ENCODE results near the gene WDR81.

WDR81 gene

GRCh38 chr17:1731194-1731506, 6.6 kb downstream of the WDR81 start:
- TF ChIP-seq SPI1 (IDR thresholded peaks at IDR 0.05; ENCODE audit: borderline replicate concordance, low read depth), result no peak
- no peak for TF ChIP-seq POLR2AphosphoS5 (IDR thresholded peaks at IDR 0.05; ENCODE audit: low read depth)
- no peak for TF ChIP-seq GABPA (IDR thresholded peaks at IDR 0.05; ENCODE audit: low read depth)
- TF ChIP-seq CTCF (IDR thresholded peaks at IDR 0.05; ENCODE audit: insufficient read depth, low read length), result no peak
- no peak for TF ChIP-seq REST (IDR thresholded peaks at IDR 0.05; ENCODE audit: insufficient replicate concordance, low read depth)
- Histone ChIP-seq H3K27me3 (ENCODE audit: insufficient read depth, poor library complexity, severe bottlenecking) (no peaks in the 10 kb centered on the region), H3K27ac (replicated peaks) (peak overlapping the region; percentile 87), H3K4me3 (replicated peaks; ENCODE audit: insufficient read depth, low read length) (no peak overlapping the region)
- no peak for DNase-seq (ENCODE audit: low read depth in 1 of 2, low spot score in 1 of 2)

GRCh38 chr17:1732241-1732832, 7.8 kb downstream of the WDR81 start:
- DNase-seq (ENCODE audit: low read depth in 1 of 2, low spot score in 1 of 2), result no peak
- no peak overlapping the region for H3K27ac ChIP-seq (replicated peaks)
- H3K4me3 ChIP-seq (replicated peaks; ENCODE audit: insufficient read depth, low read length), result no peak overlapping the region
- H3K27me3 ChIP-seq (ENCODE audit: insufficient read depth, poor library complexity, severe bottlenecking), result no peaks in the 10 kb centered on the region
- TF ChIP-seq GABPA (IDR thresholded peaks at IDR 0.05; ENCODE audit: low read depth) (no peak), CTCF (IDR thresholded peaks at IDR 0.05; ENCODE audit: insufficient read depth, low read length) (no peak), POLR2AphosphoS5 (IDR thresholded peaks at IDR 0.05; ENCODE audit: low read depth) (no peak), REST (IDR thresholded peaks at IDR 0.05; ENCODE audit: insufficient replicate concordance, low read depth) (no peak), SPI1 (IDR thresholded peaks at IDR 0.05; ENCODE audit: borderline replicate concordance, low read depth) (no peak)

- Histone ChIP-seq H3K27ac (replicated peaks) (no peak overlapping the region), H3K4me3 (replicated peaks; ENCODE audit: insufficient read depth, low read length) (no peak overlapping the region), H3K27me3 (ENCODE audit: insufficient read depth, poor library complexity, severe bottlenecking) (no peaks in the 10 kb centered on the region)
- no peak for DNase-seq (ENCODE audit: low read depth in 1 of 2, low spot score in 1 of 2)
- TF ChIP-seq GABPA (IDR thresholded peaks at IDR 0.05; ENCODE audit: low read depth) (no peak), POLR2AphosphoS5 (IDR thresholded peaks at IDR 0.05; ENCODE audit: low read depth) (no peak), CTCF (IDR thresholded peaks at IDR 0.05; ENCODE audit: insufficient read depth, low read length) (no peak), SPI1 (IDR thresholded peaks at IDR 0.05; ENCODE audit: borderline replicate concordance, low read depth) (no peak), REST (IDR thresholded peaks at IDR 0.05; ENCODE audit: insufficient replicate concordance, low read depth) (no peak)
Measured at GRCh38 chr17:1732833-1733321, 8.4 kb downstream of the WDR81 start.
